ENCODE results near the gene FABP6.

DNA sequence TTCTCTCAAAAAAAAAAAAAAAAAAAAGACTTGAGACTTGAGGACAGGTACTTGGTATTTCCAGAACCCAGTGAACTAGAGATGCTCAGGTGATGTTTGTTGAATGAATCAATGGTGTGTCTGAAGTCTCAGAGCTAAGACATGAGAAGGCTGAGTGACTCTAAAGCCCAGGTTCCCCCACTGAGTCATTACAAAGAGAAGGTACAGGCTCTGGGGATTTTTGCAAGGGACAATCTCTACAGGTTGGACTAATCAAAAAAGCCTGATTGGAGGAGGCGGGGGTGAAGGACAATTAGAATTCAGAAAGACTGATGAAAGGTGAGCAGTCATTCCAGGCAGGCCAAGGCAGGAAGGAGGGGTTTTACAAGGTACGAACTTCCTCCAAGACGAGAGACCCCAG, 8.2 kb upstream of the FABP6 start:
- TF ChIP-seq, protein P1, sequence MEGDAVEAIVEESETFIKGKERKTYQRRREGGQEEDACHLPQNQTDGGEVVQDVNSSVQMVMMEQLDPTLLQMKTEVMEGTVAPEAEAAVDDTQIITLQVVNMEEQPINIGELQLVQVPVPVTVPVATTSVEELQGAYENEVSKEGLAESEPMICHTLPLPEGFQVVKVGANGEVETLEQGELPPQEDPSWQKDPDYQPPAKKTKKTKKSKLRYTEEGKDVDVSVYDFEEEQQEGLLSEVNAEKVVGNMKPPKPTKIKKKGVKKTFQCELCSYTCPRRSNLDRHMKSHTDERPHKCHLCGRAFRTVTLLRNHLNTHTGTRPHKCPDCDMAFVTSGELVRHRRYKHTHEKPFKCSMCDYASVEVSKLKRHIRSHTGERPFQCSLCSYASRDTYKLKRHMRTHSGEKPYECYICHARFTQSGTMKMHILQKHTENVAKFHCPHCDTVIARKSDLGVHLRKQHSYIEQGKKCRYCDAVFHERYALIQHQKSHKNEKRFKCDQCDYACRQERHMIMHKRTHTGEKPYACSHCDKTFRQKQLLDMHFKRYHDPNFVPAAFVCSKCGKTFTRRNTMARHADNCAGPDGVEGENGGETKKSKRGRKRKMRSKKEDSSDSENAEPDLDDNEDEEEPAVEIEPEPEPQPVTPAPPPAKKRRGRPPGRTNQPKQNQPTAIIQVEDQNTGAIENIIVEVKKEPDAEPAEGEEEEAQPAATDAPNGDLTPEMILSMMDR (IDR thresholded peaks at IDR 0.05): no peak
- no peak for TF ChIP-seq POLR2A (IDR thresholded peaks at IDR 0.05)

Data from lower leg skin (tissue), 3 donors.